ENCODE results near the gene MYRIP. TPM values are rescaled to one million over a fixed set of nuclear protein-coding genes. Genes with fewer than 3 reads are reported as not detected.

Gene MYRIP
- total RNA-seq, 4 donors from 2014 or later: 1.4 to 4.4 (median 2.8) TPM

- H3K4me1 ChIP-seq: no peaks in the 10 kb centered on the region
- no peaks in the 10 kb centered on the region for H3K9me3 ChIP-seq
- DNase-seq (ENCODE audit: low spot score in 2 of 2): no peak
- no peak overlapping the region for H3K27ac ChIP-seq
- 58% methylated on average over 3 of the region's 3 CpGs for WGBS
- H3K4me3 ChIP-seq: no peak overlapping the region
- H3K27me3 ChIP-seq: no peaks in the 10 kb centered on the region
- no peaks in the 10 kb centered on the region for H3K36me3 ChIP-seq
- no peak for TF ChIP-seq EP300 (IDR thresholded peaks at IDR 0.05)
- TF ChIP-seq POLR2AphosphoS5 (IDR thresholded peaks at IDR 0.05): no peak
These were observed 40.7 kb downstream of the MYRIP start for GRCh38 chr3:39849992-39850715.

DNA sequence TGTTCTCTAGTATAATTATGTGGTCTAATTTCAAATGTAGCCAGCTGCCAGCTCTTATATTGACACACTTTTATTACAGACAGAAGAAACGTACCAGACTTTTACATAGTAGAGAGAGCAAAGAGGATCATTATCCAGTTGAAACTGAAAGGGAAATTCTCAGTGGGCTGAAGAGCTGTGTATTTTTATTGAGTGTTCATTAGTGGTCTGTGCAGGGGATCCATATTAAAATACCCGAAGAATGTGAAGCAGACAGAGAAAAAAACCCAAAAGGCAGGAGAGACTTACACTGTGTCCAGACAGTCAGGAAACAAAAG is 41.3 kb downstream of the MYRIP start:
- no peaks in the 10 kb centered on the region for H3K27me3 ChIP-seq
- WGBS: 53% methylated on average over 2 of the region's 2 CpGs

GRCh38 chr3:39855517-39855916 is 46.1 kb downstream of the MYRIP start:
- DNase-seq (ENCODE audit: low spot score in 2 of 2): no peak
- H3K27ac ChIP-seq: no peak overlapping the region
- TF ChIP-seq EP300 (IDR thresholded peaks at IDR 0.05) (no peak), POLR2A (IDR thresholded peaks at IDR 0.05) (no peak), POLR2AphosphoS5 (IDR thresholded peaks at IDR 0.05) (no peak), CTCF (IDR thresholded peaks at IDR 0.05) (no peak)
- no peaks in the 10 kb centered on the region for H3K36me3 ChIP-seq
- H3K27me3 ChIP-seq: no peaks in the 10 kb centered on the region
- peaks cover 7% of the 10 kb centered on the region for H3K9me3 ChIP-seq
- no peak overlapping the region for H3K4me3 ChIP-seq
- WGBS: 89% methylated on average over 1 of the region's 3 CpGs
- H3K4me1 ChIP-seq: no peaks in the 10 kb centered on the region

More for the DNA sequence above, 41.3 kb downstream of the MYRIP start:
- Histone ChIP-seq H3K36me3 (no peaks in the 10 kb centered on the region), H3K27ac (no peak overlapping the region), H3K9me3 (no peaks in the 10 kb centered on the region), H3K4me1 (no peaks in the 10 kb centered on the region), H3K4me3 (no peak overlapping the region)
- no peak for DNase-seq (ENCODE audit: low spot score in 2 of 2)
- TF ChIP-seq POLR2A (IDR thresholded peaks at IDR 0.05): no peak
- no peak for TF ChIP-seq EP300 (IDR thresholded peaks at IDR 0.05)
- no peak for TF ChIP-seq CTCF (IDR thresholded peaks at IDR 0.05)
- TF ChIP-seq POLR2AphosphoS5 (IDR thresholded peaks at IDR 0.05): no peak

DNA sequence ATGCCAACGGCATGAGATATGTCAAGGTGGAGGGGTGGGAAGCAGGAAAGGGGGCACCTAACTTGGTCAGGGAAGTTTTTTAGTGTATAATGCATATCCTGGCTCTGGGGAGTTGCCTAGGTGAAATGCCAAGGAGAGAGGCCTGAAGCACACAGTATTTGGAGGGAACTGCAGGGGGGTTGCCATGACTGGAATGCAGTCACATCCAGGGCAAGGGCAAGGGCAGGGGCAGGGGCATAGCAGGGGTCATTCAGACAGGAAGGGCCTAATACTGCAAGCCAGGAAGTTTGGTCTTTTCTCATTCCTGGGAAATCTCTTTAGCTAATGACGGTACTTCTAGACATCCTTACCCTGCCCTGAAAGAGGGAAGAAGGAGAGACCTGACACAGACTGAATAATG is 60.5 kb downstream of the MYRIP start:
- Histone ChIP-seq H3K36me3 (no peaks in the 10 kb centered on the region), H3K4me3 (no peak overlapping the region), H3K9me3 (no peaks in the 10 kb centered on the region), H3K27ac (no peak overlapping the region), H3K4me1 (no peaks in the 10 kb centered on the region), H3K27me3 (no peaks in the 10 kb centered on the region)
- DNase-seq (ENCODE audit: low spot score in 2 of 2): no peak
- no peak for TF ChIP-seq EP300 (IDR thresholded peaks at IDR 0.05)
- TF ChIP-seq POLR2AphosphoS5 (IDR thresholded peaks at IDR 0.05): no peak
- no peak for TF ChIP-seq POLR2A (IDR thresholded peaks at IDR 0.05)
- no peak for TF ChIP-seq CTCF (IDR thresholded peaks at IDR 0.05)
- 82% methylated on average over 2 of the region's 2 CpGs for WGBS

GRCh38 chr3:39870706-39871105 is 61.3 kb downstream of the MYRIP start:
- H3K36me3 ChIP-seq: no peaks in the 10 kb centered on the region
- no peak overlapping the region for H3K27ac ChIP-seq
- H3K9me3 ChIP-seq: no peaks in the 10 kb centered on the region
- no peak overlapping the region for H3K4me3 ChIP-seq
- no peak for DNase-seq (ENCODE audit: low spot score in 2 of 2)
- no peak for TF ChIP-seq EP300 (IDR thresholded peaks at IDR 0.05)
- TF ChIP-seq POLR2A (IDR thresholded peaks at IDR 0.05): no peak
- TF ChIP-seq CTCF (IDR thresholded peaks at IDR 0.05): no peak
- no peak for TF ChIP-seq POLR2AphosphoS5 (IDR thresholded peaks at IDR 0.05)
- WGBS: 41% methylated on average over 3 of the region's 3 CpGs
- no peaks in the 10 kb centered on the region for H3K27me3 ChIP-seq
- H3K4me1 ChIP-seq: no peaks in the 10 kb centered on the region

DNA sequence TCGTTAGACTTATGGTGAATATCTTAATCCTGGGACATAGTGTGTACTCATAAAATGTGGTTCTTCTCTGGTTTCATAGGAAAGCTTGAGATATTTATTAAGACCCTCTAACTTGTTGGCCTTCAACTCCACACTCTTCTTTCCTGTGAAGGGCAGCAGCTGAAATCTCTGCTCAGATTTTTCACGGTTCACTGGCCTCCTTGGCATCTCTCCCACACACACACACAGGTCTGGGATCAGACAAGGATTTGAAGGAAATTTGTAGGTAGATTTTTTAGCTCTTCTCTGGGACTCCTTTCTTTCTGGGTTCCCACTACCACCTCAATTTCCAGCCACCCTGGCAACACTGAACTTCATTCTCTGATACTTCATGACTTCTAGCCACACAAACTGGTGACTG is 70.2 kb downstream of the MYRIP start:
- Histone ChIP-seq H3K9me3 (no peaks in the 10 kb centered on the region), H3K4me1 (no peaks in the 10 kb centered on the region), H3K27ac (no peak overlapping the region), H3K36me3 (no peaks in the 10 kb centered on the region), H3K4me3 (no peak overlapping the region), H3K27me3 (peaks cover 3% of the 10 kb centered on the region)
- no peak for DNase-seq (ENCODE audit: low spot score in 2 of 2)
- no peak for TF ChIP-seq CTCF (IDR thresholded peaks at IDR 0.05)
- TF ChIP-seq POLR2AphosphoS5 (IDR thresholded peaks at IDR 0.05): no peak
- no peak for TF ChIP-seq EP300 (IDR thresholded peaks at IDR 0.05)
- no peak for TF ChIP-seq POLR2A (IDR thresholded peaks at IDR 0.05)
- WGBS: 77% methylated on average over 2 of the region's 2 CpGs

All from suprapubic skin (tissue), 4 donors.